HG03520 (cell line): Measurements from ENCODE around the gene LDLRAD3.

ENCODE experiments used
- ATAC-seq: cut with Tn5 transposase; IDR thresholded peaks from one replicate; pipeline ENCODE4 v1.9.1; 2021; ENCODE audit warnings: mild to moderate bottlenecking, moderate library complexity; ENCODE audit not compliant: unreplicated experiment

The LDLRAD3 gene

DNA sequence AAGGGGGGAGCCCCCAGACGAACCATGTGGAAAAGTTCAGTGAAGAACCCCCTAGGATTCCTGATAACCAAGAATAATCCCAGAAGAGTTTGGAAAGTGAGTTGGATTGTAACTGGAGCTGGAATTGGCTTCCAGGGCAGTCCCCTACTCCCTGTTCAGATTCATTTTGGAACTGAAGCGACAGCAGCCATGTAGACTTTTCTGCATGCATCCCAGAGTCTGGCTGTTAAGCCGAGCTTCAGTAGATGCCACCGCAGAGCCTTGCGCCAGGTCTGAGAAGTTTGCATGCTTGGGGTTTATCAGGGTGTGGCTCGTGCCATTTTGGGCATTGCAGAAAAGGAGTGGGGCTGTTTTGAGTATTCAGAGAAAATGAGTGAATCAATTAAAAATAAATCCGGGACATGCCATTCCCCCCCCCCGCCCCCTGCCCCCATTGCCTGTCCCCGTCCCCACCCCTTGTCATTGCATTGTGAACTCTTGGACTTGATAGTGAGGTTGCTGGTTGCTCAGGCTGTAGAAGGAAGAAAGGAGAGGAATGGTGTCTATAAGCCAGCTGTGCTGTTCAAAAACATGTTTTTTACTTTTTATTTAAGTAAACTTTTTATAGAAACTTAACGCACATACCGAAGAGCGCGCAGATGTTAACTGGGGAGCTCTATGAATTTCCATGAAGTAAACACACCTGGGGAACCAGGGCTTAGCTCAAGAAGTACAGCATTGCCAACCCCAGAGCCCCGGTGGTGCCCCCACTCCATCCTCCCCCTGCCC lies 71.2 kb downstream of the LDLRAD3 start:
- no peak for ATAC-seq

- no peak for ATAC-seq
Measured at GRCh38 chr11:36015799-36016198, 71.9 kb downstream of the LDLRAD3 start.

DNA sequence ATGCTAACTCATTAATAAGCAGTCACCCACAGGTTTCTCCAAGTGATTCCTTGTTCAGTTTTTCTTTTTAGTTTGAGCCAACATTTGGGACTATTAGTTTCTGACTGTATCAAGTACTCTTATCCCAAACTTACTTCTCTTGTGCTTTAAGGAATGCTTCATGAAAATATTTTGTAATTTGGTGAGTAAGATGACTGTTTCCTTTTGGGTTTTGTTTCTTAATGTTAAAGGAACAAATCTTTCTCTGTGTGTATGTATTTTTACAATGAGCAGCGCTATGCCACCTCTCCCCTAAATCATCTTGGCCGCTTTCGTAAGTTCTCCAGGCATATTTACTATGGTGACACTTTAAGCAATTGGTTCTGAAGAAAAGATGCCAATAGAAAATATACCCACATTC lies 72.4 kb downstream of the LDLRAD3 start:
- ATAC-seq = no peak

- ATAC-seq = no peak
Measured at GRCh38 chr11:36016709-36017108, 72.8 kb downstream of the LDLRAD3 start.

- ATAC-seq = no peak
Measured at GRCh38 chr11:36019005-36019596, 75.2 kb downstream of the LDLRAD3 start.

DNA sequence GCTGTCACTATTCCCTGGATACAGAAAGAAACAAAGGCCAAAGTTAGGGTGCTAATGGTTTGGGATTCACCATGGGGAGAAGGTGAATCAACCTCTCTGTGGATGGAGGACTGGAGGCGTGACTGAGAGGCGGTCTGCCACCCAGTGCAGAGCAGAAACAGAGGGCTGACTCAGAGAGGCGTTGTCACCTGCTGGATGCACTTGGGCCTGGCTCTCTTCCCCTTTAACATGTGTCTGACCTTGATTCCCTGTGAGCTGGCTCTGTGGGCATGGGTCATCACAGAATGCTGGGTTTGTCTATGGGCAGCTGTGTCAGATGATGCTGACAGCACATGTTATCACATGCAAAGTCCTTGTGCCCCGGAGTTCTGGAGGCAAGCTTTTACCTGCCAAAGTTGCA lies 75.9 kb downstream of the LDLRAD3 start:
- no peak for ATAC-seq

DNA sequence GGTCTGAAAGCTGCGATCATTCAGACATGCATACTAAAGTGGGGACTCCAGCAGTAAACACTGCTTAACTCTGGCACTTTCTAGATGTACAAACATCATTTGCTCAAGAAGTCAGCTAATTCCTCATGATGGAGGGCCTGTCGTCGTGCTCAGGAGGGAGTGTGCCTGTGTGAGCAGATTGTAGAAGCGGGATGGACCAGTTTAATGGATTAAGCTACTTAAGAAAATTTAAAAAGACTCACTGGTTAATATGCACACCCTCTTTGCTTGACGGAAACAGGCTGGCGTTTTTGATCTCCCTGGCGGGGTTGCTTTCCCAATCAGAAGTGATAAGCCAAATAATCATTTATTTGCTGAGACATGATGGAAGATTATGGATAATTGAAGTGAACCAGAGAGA lies 79.0 kb downstream of the LDLRAD3 start:
- no peak for ATAC-seq

- no peak for ATAC-seq
Measured at GRCh38 chr11:36023922-36024321, 80.1 kb downstream of the LDLRAD3 start.

- ATAC-seq = no peak
Measured at GRCh38 chr11:36024716-36025115, 80.9 kb downstream of the LDLRAD3 start.

GRCh38 chr11:36026315-36026968 lies 82.6 kb downstream of the LDLRAD3 start:
- ATAC-seq = no peak

GRCh38 chr11:36027731-36028130 lies 83.9 kb downstream of the LDLRAD3 start:
- no peak for ATAC-seq

GRCh38 chr11:36029616-36030015 lies 85.8 kb downstream of the LDLRAD3 start:
- no peak for ATAC-seq

GRCh38 chr11:36030731-36031281 lies 86.9 kb downstream of the LDLRAD3 start:
- ATAC-seq = no peak

DNA sequence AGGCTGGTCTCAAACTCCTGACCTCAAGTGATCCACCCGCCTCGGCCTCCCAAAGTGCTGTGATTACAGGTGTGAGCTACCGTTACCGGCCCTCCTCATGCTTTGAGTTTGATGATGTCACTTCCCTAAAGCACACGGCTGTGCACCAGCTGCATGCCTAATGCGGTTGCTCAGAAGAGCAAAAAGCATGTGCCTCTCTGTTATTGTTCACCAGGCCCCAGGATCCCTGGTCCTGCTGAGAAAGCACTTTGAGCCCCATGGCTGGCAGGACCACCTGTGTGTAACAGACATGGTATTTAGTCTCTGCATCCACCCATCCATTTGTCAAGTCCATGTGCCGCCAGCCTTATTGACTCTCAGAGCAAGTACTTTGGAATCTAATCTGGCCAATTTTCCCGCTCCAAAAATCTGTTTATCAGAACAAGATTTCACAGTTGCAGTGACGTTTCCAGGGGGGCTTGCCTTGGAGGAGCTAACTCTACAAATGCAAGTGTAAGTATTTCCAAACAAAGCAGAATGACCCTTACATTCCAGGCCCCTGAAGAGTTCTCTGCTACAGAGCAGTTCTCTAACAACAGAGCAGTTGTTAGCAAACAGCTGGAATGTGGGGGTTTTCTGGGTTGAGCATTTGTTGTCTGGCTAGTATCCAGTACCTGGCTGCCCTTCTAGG lies 89.4 kb downstream of the LDLRAD3 start:
- ATAC-seq = no peak

DNA sequence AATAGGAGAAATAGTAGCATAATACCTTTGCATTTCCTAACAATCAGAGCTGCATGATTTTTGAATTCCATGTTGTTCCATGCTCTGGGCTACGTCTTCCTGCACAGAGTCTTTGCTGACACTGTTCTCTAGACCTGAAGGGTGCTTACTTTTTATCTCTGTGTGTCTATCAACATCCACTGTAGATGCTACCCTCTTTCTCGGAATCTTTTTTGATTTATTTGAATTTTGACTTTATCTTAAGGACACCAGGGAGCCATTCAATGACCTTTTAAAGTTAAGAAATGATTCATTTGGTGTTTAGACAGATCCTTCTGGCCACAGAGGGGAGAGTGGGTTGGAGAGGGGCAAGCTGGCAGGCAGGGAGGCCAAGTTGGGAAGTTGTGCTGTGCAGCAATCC lies 90.1 kb downstream of the LDLRAD3 start:
- ATAC-seq = no peak

GRCh38 chr11:36034551-36035331 lies 90.9 kb downstream of the LDLRAD3 start:
- ATAC-seq = no peak

GRCh38 chr11:36035454-36035853 lies 91.6 kb downstream of the LDLRAD3 start:
- no peak for ATAC-seq

GRCh38 chr11:36035999-36036398 lies 92.1 kb downstream of the LDLRAD3 start:
- ATAC-seq = no peak

DNA sequence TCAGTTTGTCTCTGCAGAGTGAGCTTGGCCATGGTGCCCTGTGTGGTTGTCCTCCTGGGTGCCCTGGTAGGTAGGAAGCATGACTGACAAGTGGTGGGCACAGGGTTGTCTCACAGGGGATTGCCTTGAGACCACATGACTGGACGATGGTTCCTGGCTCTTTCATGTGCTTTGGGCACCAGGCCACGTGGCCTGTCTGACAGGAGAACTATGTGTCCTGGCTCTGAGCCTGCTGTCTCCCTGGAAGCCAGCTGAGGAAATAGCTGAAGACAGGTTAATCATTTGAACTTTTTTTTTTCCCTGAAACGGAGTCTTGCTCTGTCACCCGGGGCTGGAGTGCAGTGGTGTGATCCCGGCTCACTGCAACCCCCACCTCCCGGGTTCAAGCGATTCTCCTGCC lies 93.2 kb downstream of the LDLRAD3 start:
- no peak for ATAC-seq

DNA sequence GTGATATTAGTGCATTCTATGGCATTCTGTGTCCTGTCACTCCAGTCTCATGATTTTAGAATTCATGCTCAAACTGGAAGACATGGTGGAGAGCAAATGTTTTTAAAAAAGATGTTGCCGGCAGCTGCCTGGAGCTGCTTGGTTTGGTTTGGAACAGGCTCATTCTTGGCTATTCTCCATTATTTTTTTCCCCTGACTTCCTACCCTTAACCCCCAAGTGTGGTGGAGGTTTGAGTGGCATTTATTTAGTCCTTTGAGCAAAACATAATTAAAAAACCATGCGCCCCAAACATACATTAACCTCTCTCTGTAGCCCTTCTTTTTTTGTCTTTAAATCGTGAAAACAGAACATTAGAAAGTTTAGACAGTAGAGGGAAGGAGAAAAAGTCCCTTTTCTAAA lies 94.7 kb downstream of the LDLRAD3 start:
- ATAC-seq = no peak

DNA sequence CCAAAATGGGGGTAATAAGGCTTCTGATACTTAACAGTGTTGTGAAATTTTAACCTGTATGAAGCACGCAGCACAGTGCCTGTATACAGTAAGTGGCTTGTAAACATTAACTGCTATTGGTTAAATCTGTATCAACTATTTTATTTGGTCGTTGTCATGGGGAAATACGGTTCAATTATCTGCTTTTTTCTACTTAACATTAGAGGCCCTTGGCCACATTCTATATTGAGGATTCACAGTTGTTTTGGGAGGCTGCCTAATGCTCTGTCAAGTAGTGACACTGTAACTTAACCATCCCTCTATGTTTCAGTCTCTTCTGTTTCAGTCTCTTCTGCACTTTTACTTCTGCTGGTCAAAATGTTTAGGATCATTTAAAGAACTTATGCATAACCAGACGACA lies 95.6 kb downstream of the LDLRAD3 start:
- ATAC-seq = no peak
